Thyroid gland (tissue), 4 donors: ENCODE results near the gene FIGNL1.

Experiments used
- POLR2A ChIP-seq, 2 donors: fragments of 450-650 bp; IDR thresholded peaks; one replicate each; pipeline ENCODE4 v1.6.1; 2017; ENCODE audit warnings: antibody characterized with exemption in 2 of 2, mild to moderate bottlenecking in 2 of 2, moderate library complexity in 1 of 2
- TF ChIP-seq, protein P1 (sequence below), 6 experiments: fragments of 200-600 bp in 3 of 6; fragments of 450-650 bp in 3 of 6; sonication (generic) in 3 of 6; IDR thresholded peaks; one replicate each; pipeline ENCODE4 v1.5.1; 2016 to 2019; ENCODE audit warnings: antibody characterized with exemption in 6 of 6, mild to moderate bottlenecking in 2 of 6, inconsistent platforms in 1 of 6, moderate library complexity in 1 of 6

DNA sequence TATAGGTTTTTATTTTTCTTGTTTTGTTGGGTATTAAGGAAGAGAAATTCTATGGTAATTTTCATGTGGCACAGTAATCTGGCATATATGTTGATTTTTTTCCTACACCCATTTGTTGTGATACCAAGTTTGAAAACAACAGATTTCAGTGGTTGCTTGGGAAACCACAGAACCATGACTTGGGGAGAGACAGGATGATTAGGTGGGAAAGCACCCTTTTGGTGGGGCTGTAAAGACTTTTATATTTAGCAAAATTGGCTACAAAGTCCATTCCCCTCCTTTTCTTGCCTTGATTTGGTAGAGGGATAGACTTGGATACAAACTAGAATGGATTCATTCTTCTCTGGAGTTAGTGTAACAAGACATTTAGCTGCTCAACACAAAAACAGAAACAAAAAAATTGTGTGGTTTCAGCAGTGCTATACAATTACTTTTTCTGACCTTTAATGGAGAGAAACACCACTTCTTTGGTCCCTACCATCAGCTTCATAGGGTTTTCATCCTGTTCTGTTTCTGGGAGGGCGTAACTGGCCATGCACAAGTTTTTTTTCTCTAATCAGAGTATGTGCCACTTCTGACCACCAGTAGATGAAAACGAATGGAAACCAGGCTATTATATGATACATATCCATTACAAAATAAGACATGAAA, 52.7 kb downstream of the FIGNL1 start:
- TF ChIP-seq, protein P1, sequence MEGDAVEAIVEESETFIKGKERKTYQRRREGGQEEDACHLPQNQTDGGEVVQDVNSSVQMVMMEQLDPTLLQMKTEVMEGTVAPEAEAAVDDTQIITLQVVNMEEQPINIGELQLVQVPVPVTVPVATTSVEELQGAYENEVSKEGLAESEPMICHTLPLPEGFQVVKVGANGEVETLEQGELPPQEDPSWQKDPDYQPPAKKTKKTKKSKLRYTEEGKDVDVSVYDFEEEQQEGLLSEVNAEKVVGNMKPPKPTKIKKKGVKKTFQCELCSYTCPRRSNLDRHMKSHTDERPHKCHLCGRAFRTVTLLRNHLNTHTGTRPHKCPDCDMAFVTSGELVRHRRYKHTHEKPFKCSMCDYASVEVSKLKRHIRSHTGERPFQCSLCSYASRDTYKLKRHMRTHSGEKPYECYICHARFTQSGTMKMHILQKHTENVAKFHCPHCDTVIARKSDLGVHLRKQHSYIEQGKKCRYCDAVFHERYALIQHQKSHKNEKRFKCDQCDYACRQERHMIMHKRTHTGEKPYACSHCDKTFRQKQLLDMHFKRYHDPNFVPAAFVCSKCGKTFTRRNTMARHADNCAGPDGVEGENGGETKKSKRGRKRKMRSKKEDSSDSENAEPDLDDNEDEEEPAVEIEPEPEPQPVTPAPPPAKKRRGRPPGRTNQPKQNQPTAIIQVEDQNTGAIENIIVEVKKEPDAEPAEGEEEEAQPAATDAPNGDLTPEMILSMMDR (IDR thresholded peaks at IDR 0.05) = no peak
- TF ChIP-seq POLR2A (IDR thresholded peaks at IDR 0.05) = no peak
